ENCODE measurements around the gene ZBTB37.
"Not testable (repeated sequence)": the region's sequence is repeated elsewhere in the genome, so short reads cannot be mapped to it uniquely, and the experiment has no call there.

The ZBTB37 gene

GRCh38 chr1:173865468-173866164 lies 2.6 kb upstream of the ZBTB37 start:
- DNase-seq (ENCODE audit: low read depth): no peak

- DNase-seq (ENCODE audit: low read depth): no peak
These were observed 1.6 kb upstream of the ZBTB37 start for GRCh38 chr1:173866413-173867115.

GRCh38 chr1:173867141-173867752 lies 933 bp upstream of the ZBTB37 start:
- peak; percentile 28 for DNase-seq (ENCODE audit: low read depth)

GRCh38 chr1:173867753-173868265 lies 371 bp upstream of the ZBTB37 start, which contains the start of gene GAS5:
Gene GAS5, minus strand, starts transcription at chr1:173867989.
- DNase-seq (ENCODE audit: low read depth): peak; percentile 99

GRCh38 chr1:173869021-173869359 lies 810 bp downstream of the ZBTB37 start:
- no peak for DNase-seq (ENCODE audit: low read depth)

GRCh38 chr1:173870252-173871075 lies 2.3 kb downstream of the ZBTB37 start:
- DNase-seq (ENCODE audit: low read depth): no peak

GRCh38 chr1:173871091-173871490 lies 2.9 kb downstream of the ZBTB37 start:
- DNase-seq (ENCODE audit: low read depth): no peak

GRCh38 chr1:173871500-173871899 lies 3.3 kb downstream of the ZBTB37 start:
- no peak for DNase-seq (ENCODE audit: low read depth)

- DNase-seq (ENCODE audit: low read depth): no peak
These were observed 8.6 kb downstream of the ZBTB37 start for GRCh38 chr1:173876732-173877131.

GRCh38 chr1:173878251-173878650 lies 10.1 kb downstream of the ZBTB37 start:
- no peak for DNase-seq (ENCODE audit: low read depth)

GRCh38 chr1:173881117-173881516 lies 12.9 kb downstream of the ZBTB37 start:
- not testable (repeated sequence) for DNase-seq (ENCODE audit: low read depth)

- no peak for DNase-seq (ENCODE audit: low read depth)
These were observed 16.5 kb downstream of the ZBTB37 start for GRCh38 chr1:173884701-173885100.

GRCh38 chr1:173886746-173887611 lies 18.8 kb downstream of the ZBTB37 start:
- no peak for DNase-seq (ENCODE audit: low read depth)

- no peak for DNase-seq (ENCODE audit: low read depth)
These were observed 19.4 kb downstream of the ZBTB37 start for GRCh38 chr1:173887627-173888026.

GRCh38 chr1:173888749-173889148 lies 20.6 kb downstream of the ZBTB37 start:
- no peak for DNase-seq (ENCODE audit: low read depth)

GRCh38 chr1:173889885-173890284 lies 21.7 kb downstream of the ZBTB37 start:
- DNase-seq (ENCODE audit: low read depth): no peak

GRCh38 chr1:173893611-173894010 lies 25.4 kb downstream of the ZBTB37 start:
- no peak for DNase-seq (ENCODE audit: low read depth)

- DNase-seq (ENCODE audit: low read depth): no peak
These were observed 26.0 kb downstream of the ZBTB37 start for GRCh38 chr1:173894189-173894588.

- DNase-seq (ENCODE audit: low read depth): no peak
These were observed 32.2 kb downstream of the ZBTB37 start for GRCh38 chr1:173900427-173900826.

- DNase-seq (ENCODE audit: low read depth): no peak
These were observed 32.8 kb downstream of the ZBTB37 start for GRCh38 chr1:173900992-173901391.

Data from amniotic epithelial cell (primary cell).